B cell (primary cell): Measurements from ENCODE around the gene SNAPC5. TPM values are rescaled to one million over a fixed set of nuclear protein-coding genes. Genes with fewer than 3 reads are reported as not detected.

Experiments
- ATAC-seq: fragments of 200-7000 bp; cut with Tn5 transposase; one replicate; pipeline ENCODE4 v1.10.0; 2021; ENCODE audit warnings: low read depth, mild to moderate bottlenecking, moderate number of reproducible peaks, moderate library complexity
- CTCF ChIA-PET: fragments of 350-600 bp; sonication (Branson Sonifier 250); formaldehyde crosslinking; loops from one replicate; lab custom pipeline; 2021; ENCODE audit warnings: antibody characterized with exemption, inconsistent platforms; lab: Charles Lee
- POLR2A ChIA-PET: fragments of 350-600 bp; sonication (Branson Sonifier 250); formaldehyde crosslinking; loops from one replicate; lab custom pipeline; 2021; ENCODE audit warnings: antibody characterized with exemption; lab: Charles Lee
- DNase-seq: peaks from one replicate; pipeline ENCODE4 v3.0.0; 2013
- H2AFZ ChIP-seq: 2 replicates; pipeline ENCODE4 v1.6.1; 2012; ENCODE audit warnings: mild to moderate bottlenecking, low read depth, low read length; ENCODE audit not compliant: insufficient read depth, poor library complexity, severe bottlenecking
- H3K27ac ChIP-seq, 2 donors: 1 replicate in 1 of 2; 2 replicates in 1 of 2; pipeline ENCODE4 v1.5.1; 2012 to 2013; ENCODE audit warnings: low read length in 2 of 2, mild to moderate bottlenecking in 2 of 2, moderate library complexity in 1 of 2
- H3K27me3 ChIP-seq, 4 experiments: fragments of 200-600 bp in 1 of 4; sonication (generic) in 1 of 4; replicated peaks in 1 of 4; 1 replicate in 2 of 4; 2 replicates in 2 of 4; pipeline versions ENCODE4 v1.6.1 to v1.7.0; 2013 to 2016; ENCODE audit warnings: low read length in 3 of 4, mild to moderate bottlenecking in 2 of 4, mixed read lengths in 1 of 4, moderate library complexity in 1 of 4; ENCODE audit not compliant: insufficient read depth in 4 of 4, control insufficient read depth in 3 of 4; ENCODE audit errors: control extremely low read depth in 1 of 4
- H3K36me3 ChIP-seq, 2 experiments: replicated peaks in 1 of 2; 1 replicate in 1 of 2; 2 replicates in 1 of 2; pipeline versions ENCODE4 v1.6.1 to v1.7.1; 2013; ENCODE audit warnings: low read length in 1 of 2; ENCODE audit not compliant: insufficient read depth in 2 of 2, control insufficient read depth in 1 of 2; ENCODE audit errors: control extremely low read depth in 1 of 2, extremely low read depth in 1 of 2
- H3K4me1 ChIP-seq, 2 donors: fragments of 200-600 bp in 1 of 2; sonication (generic) in 1 of 2; 1 replicate in 1 of 2; 2 replicates in 1 of 2; pipeline versions ENCODE4 v1.5.1 to v1.6.1; 2013 to 2017; ENCODE audit warnings: low read length in 2 of 2; ENCODE audit not compliant: control insufficient read depth in 2 of 2, insufficient read depth in 2 of 2
- H3K4me2 ChIP-seq: replicated peaks from 2 replicates; pipeline ENCODE3; 2012; ENCODE audit warnings: mild to moderate bottlenecking, low read depth, low read length; ENCODE audit not compliant: poor library complexity, severe bottlenecking
- H3K4me3 ChIP-seq, 5 experiments: fragments of 200-600 bp in 1 of 5; sonication (generic) in 1 of 5; 1 replicate in 3 of 5; 2 replicates in 2 of 5; pipeline versions ENCODE4 v1.5.1 to v1.7.0; 2011 to 2016; ENCODE audit warnings: low read length in 4 of 5, mild to moderate bottlenecking in 4 of 5, low read depth in 2 of 5, control low read depth in 1 of 5, moderate library complexity in 1 of 5; ENCODE audit not compliant: insufficient read depth in 1 of 5; ENCODE audit errors: control extremely low read depth in 1 of 5, extremely low read depth in 1 of 5
- H3K79me2 ChIP-seq: fragments of 200-600 bp; sonication (generic); one replicate; pipeline ENCODE4 v1.6.0; 2016; ENCODE audit warnings: low read length; ENCODE audit not compliant: control insufficient read depth, insufficient read depth
- H3K9ac ChIP-seq: fragments of 200-600 bp; sonication (generic); 2 replicates; pipeline ENCODE4 v1.6.1; 2017; ENCODE audit warnings: mild to moderate bottlenecking, low read length, moderate library complexity
- H3K9me3 ChIP-seq, 3 donors: one replicate each; pipeline versions ENCODE4 v1.6.1 to v1.7.1; 2013; ENCODE audit warnings: low read length in 2 of 3; ENCODE audit not compliant: control insufficient read depth in 2 of 3, insufficient read depth in 1 of 3; ENCODE audit errors: control extremely low read depth in 1 of 3
- H4K20me1 ChIP-seq: 2 replicates; pipeline ENCODE4 v1.6.0; 2012; ENCODE audit warnings: mild to moderate bottlenecking, low read length; ENCODE audit not compliant: insufficient read depth, control insufficient read depth, poor library complexity, severe bottlenecking
- H3K27ac Mint-ChIP-seq: one replicate; pipeline ENCODE4 v1.8.0; 2021; ENCODE audit warnings: mixed read lengths
- H3K27me3 Mint-ChIP-seq: one replicate; pipeline ENCODE4 v1.8.0; 2021; ENCODE audit warnings: mixed read lengths
- H3K4me1 Mint-ChIP-seq: one replicate; pipeline ENCODE4 v1.8.0; 2021; ENCODE audit warnings: mixed read lengths
- H3K4me3 Mint-ChIP-seq: one replicate; pipeline ENCODE4 v1.8.0; 2021; ENCODE audit warnings: mixed read lengths
- H3K9me3 Mint-ChIP-seq: one replicate; pipeline ENCODE4 v1.8.0; 2022; ENCODE audit warnings: mixed read lengths; ENCODE audit not compliant: insufficient read depth
- EZH2 ChIP-seq: IDR thresholded peaks from 2 replicates; pipeline ENCODE4 v1.6.1; 2012; ENCODE audit warnings: borderline replicate concordance, low read depth, mild to moderate bottlenecking, moderate library complexity, low read length; ENCODE audit not compliant: insufficient read depth, poor library complexity, severe bottlenecking
- WGBS: methylation state at CpG from one replicate; pipeline ENCODE4 v1.1.5; 2013; ENCODE audit warnings: missing lambda C conversion rate; ENCODE audit not compliant: insufficient coverage; 5-methylcytosine and 5-hydroxymethylcytosine counted together
- intact Hi-C: fragments of 100-400 bp; cut with micrococcal nuclease; formaldehyde crosslinking; loops from one replicate; pipeline ENCODE4 v1.10.0; 2022
- polyA plus RNA-seq: library from polyadenylated mRNA; depleted of rRNA; stranded (reverse); fragments of >200 nt; gene quantifications from 2 replicates; pipeline ENCODE4 v1.2.3, GENCODE V29; 2012
- total RNA-seq, 2 donors: library from RNA; stranded (reverse); fragments of 120-200 nt in 1 of 2; gene quantifications; 1 replicate in 1 of 2; 2 replicates in 1 of 2; pipeline versions ENCODE4 v1.2.3 to v1.2.4, GENCODE V29; 2013 to 2022
- TF ChIP-seq, protein P1 (sequence below): fragments of 200-600 bp; IDR thresholded peaks from one replicate; pipeline ENCODE4 v1.8.0; 2022; ENCODE audit warnings: antibody characterized with exemption, mild to moderate bottlenecking

Gene SNAPC5
- total and polyA plus RNA-seq, 2 donors (not counting 1 experiment from before 2014, with no cell fraction given), result 21.6 to 28.5 TPM

DNA sequence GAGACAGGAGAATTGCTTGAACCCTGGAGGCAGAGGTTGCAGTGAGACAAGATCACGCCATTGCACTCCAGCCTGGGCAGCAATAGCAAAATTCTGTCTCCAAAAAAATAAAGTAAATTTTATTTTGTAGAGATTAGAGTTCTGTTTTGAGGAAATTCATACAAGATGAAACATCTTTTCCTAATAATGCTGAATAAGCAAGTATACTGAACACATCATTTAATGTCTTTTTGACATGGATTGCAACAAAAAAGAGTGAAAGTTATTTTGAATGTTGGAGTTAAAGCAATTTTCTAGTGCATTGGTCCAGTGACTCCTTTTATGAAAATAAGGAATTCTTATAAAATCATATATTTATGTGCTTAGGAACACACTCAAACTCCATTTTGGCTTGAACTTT lies 47.7 kb upstream of the SNAPC5 start:
- Histone ChIP-seq H3K4me3 (no peak overlapping the region), H3K4me1 (no peaks in the 10 kb centered on the region), H3K79me2 (no peaks in the 10 kb centered on the region), H3K36me3 (peaks cover 0 to 1% of the 10 kb centered on the region in 2 experiments), H3K9me3 (no peaks in the 10 kb centered on the region), H3K4me2 (no peak overlapping the region), H3K27me3 (no peaks in the 10 kb centered on the region), H4K20me1 (no peaks in the 10 kb centered on the region), H3K27ac (no peak overlapping the region), H2AFZ (no peak overlapping the region), H3K9ac (no peak overlapping the region)
- H3K27ac Mint-ChIP-seq, result no peak overlapping the region
- CTCF ChIA-PET, result no interaction called here
- ATAC-seq (no peak), DNase-seq (no peak)
- no peaks in the 10 kb centered on the region for H3K4me1 Mint-ChIP-seq
- intact Hi-C loops, result no loop called here
- TF ChIP-seq EZH2, result no peak
- TF ChIP-seq, protein P1, sequence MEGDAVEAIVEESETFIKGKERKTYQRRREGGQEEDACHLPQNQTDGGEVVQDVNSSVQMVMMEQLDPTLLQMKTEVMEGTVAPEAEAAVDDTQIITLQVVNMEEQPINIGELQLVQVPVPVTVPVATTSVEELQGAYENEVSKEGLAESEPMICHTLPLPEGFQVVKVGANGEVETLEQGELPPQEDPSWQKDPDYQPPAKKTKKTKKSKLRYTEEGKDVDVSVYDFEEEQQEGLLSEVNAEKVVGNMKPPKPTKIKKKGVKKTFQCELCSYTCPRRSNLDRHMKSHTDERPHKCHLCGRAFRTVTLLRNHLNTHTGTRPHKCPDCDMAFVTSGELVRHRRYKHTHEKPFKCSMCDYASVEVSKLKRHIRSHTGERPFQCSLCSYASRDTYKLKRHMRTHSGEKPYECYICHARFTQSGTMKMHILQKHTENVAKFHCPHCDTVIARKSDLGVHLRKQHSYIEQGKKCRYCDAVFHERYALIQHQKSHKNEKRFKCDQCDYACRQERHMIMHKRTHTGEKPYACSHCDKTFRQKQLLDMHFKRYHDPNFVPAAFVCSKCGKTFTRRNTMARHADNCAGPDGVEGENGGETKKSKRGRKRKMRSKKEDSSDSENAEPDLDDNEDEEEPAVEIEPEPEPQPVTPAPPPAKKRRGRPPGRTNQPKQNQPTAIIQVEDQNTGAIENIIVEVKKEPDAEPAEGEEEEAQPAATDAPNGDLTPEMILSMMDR, result no peak
- POLR2A ChIA-PET, result no interaction called here
- H3K27me3 Mint-ChIP-seq, result no peaks in the 10 kb centered on the region
- H3K9me3 Mint-ChIP-seq, result no peaks in the 10 kb centered on the region
- no peak overlapping the region for H3K4me3 Mint-ChIP-seq
- WGBS, result no CpG with 5 or more reads among the region's 1 CpG

- no peaks in the 10 kb centered on the region for H3K9me3 ChIP-seq
- intact Hi-C loops, result no loop called here
- no peak overlapping the region for H3K4me2 ChIP-seq
- TF ChIP-seq, protein P1, result no peak
- TF ChIP-seq EZH2, result no peak
- H3K27me3 ChIP-seq, result no peaks in the 10 kb centered on the region
- no peaks in the 10 kb centered on the region for H3K27me3 Mint-ChIP-seq
- no peak overlapping the region for H3K27ac ChIP-seq
- WGBS, result 100% methylated on average over 2 of the region's 4 CpGs
- ChIA-PET CTCF (no interaction called here), POLR2A (no interaction called here)
- H3K36me3 ChIP-seq, result peaks cover 0 to 7% of the 10 kb centered on the region in 2 experiments
- no peak overlapping the region for H3K9ac ChIP-seq
- H3K4me1 ChIP-seq, result no peaks in the 10 kb centered on the region
- no peaks in the 10 kb centered on the region for H3K9me3 Mint-ChIP-seq
- H3K4me3 Mint-ChIP-seq, result no peak overlapping the region
- H3K4me3 ChIP-seq, result no peak overlapping the region
- DNase-seq (no peak), ATAC-seq (no peak)
- H2AFZ ChIP-seq, result no peak overlapping the region
- no peaks in the 10 kb centered on the region for H3K4me1 Mint-ChIP-seq
- no peak overlapping the region for H3K27ac Mint-ChIP-seq
- no peaks in the 10 kb centered on the region for H3K79me2 ChIP-seq
- no peaks in the 10 kb centered on the region for H4K20me1 ChIP-seq
Observed at GRCh38 chr15:66542896-66543295, 45.3 kb upstream of the SNAPC5 start.
